PC-9 (cell line): ENCODE results near the gene CYBC1.

Source experiments
- CTCF ChIP-seq: fragments of 200-600 bp; sonication (generic); conservative IDR thresholded peaks from 2 replicates; pipeline ENCODE4 v1.6.1; 2017; ENCODE audit warnings: mixed run types, antibody characterized with exemption, mild to moderate bottlenecking, moderate library complexity
- EZH2 ChIP-seq: fragments of 200-600 bp; sonication (generic); IDR thresholded peaks from 2 replicates; pipeline ENCODE4 v1.8.0; 2017; ENCODE audit warnings: antibody characterized with exemption, low read depth

DNA sequence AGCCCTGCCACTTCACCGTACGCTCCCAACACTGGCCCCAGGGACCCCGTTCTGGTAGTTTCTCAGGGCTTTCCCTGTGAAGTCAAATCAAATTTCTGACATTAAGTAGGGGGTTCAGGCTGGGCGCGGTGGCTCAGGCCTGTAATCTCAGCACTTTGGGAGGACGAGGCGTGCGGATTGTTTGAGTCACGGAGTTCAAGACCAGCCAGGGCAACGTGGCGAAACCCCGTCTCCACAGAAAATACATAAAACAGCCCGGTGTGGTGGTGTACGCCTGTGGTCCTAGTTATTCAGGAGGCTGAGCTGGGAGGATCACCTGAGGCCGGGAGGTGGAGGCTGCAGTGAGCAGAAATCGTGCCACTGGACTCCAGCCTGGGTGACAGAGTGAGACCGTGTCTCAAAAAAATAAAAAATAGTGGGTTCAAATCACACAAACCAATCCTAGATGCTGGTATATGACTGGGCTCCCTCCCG is 632 bp downstream of the CYBC1 start:
- TF ChIP-seq CTCF (no peak), EZH2 (no peak)
